Right cardiac atrium (tissue), 5 donors: Measurements from ENCODE around the gene RORC. TPM values are rescaled to one million over a fixed set of nuclear protein-coding genes. Genes with fewer than 3 reads are reported as not detected.

ENCODE experiments used
- ATAC-seq, 2 donors: fragments of 200-7000 bp; cut with Tn5 transposase; one replicate each; pipeline versions ENCODE4 v1.8.0 to v1.9.1; 2020; ENCODE audit warnings: moderate library complexity in 2 of 2, mild to moderate bottlenecking in 1 of 2
- DNase-seq, 3 donors: peaks; one replicate each; pipeline ENCODE4 v3.0.0-alpha.2; 2020
- H3K27ac ChIP-seq: one replicate; pipeline ENCODE4 v1.5.1; 2013; ENCODE audit warnings: mild to moderate bottlenecking, low read length, control low read depth, moderate library complexity
- H3K27me3 ChIP-seq: one replicate; pipeline ENCODE4 v1.6.1; 2013; ENCODE audit not compliant: control insufficient read depth, insufficient read depth
- H3K4me1 ChIP-seq: one replicate; pipeline ENCODE4 v1.6.1; 2013; ENCODE audit warnings: low read length; ENCODE audit not compliant: control insufficient read depth, insufficient read depth
- H3K4me3 ChIP-seq: one replicate; pipeline ENCODE4 v1.5.1; 2013; ENCODE audit warnings: low read length, control low read depth
- H3K9me3 ChIP-seq: one replicate; pipeline ENCODE4 v1.6.1; 2013; ENCODE audit warnings: low read length; ENCODE audit not compliant: control insufficient read depth
- WGBS: extraction: QIAGEN DNeasy Blood & Tissue Kit; methylation state at CpG from one replicate; pipeline ENCODE4 v1.1.7; 2013; 5-methylcytosine and 5-hydroxymethylcytosine counted together
- intact Hi-C, 4 donors: fragments of 100-400 bp; cut with DNase I; formaldehyde crosslinking; loops; one replicate each; pipeline versions ENCODE4 v1.11.0 to v1.14.0; 2022 to 2023
- polyA plus RNA-seq: library from polyadenylated mRNA; stranded (reverse); fragments of 200-250 nt; gene quantifications from one replicate; pipeline ENCODE4 v1.2.3, GENCODE V29; 2013
- total RNA-seq, 4 donors: library from RNA; stranded (reverse); fragmentation: NEBNext Ultra II Directional; extraction: Animal tissue kit (Norgen Biotek cat#: 25700); gene quantifications; one replicate each; pipeline ENCODE4 v1.2.1, GENCODE V29; 2021
- donor health status: healthy with polysubstance abuse.
- donor health status: DM: no; HTN: yes; CAD: no.
- donor health status: DM: no; HTN: no; CAD: no.
- donor health status: DM: no; HTN: yes; CAD: no; lungs with severe emphysema.
- donor health status: DM: yes; HTN: yes; CAD: no.

The RORC gene
- total and polyA plus RNA-seq, 5 donors = 1.3 to 8.2 (median 3.3) TPM

- ATAC-seq (no peak), DNase-seq (no peak)
- H3K27ac ChIP-seq = no peak overlapping the region
- 87% methylated on average over 8 of the region's 8 CpGs for WGBS
- no peaks in the 10 kb centered on the region for H3K4me1 ChIP-seq
- H3K27me3 ChIP-seq = no peaks in the 10 kb centered on the region
- H3K4me3 ChIP-seq = no peak overlapping the region
- H3K9me3 ChIP-seq = no peaks in the 10 kb centered on the region
- intact Hi-C loops = no loop called here
Observed at GRCh38 chr1:151814971-151815545, 16.5 kb downstream of the RORC start.

- no peak for ATAC-seq
- whole genome bisulfite sequencing = 76% methylated on average over 15 of the region's 15 CpGs
- no peak overlapping the region for H3K27ac ChIP-seq
- no peak for DNase-seq
- intact Hi-C loops = no loop called here
- no peak overlapping the region for H3K4me3 ChIP-seq
- no peaks in the 10 kb centered on the region for H3K9me3 ChIP-seq
- H3K4me1 ChIP-seq = no peaks in the 10 kb centered on the region
- no peaks in the 10 kb centered on the region for H3K27me3 ChIP-seq
Observed at GRCh38 chr1:151814426-151814825, 17.2 kb downstream of the RORC start.

GRCh38 chr1:151813271-151813977, 18.2 kb downstream of the RORC start:
- intact Hi-C loops = no loop called here
- no peaks in the 10 kb centered on the region for H3K27me3 ChIP-seq
- DNase-seq (no peak), ATAC-seq (no peak)
- no peak overlapping the region for H3K4me3 ChIP-seq
- no peaks in the 10 kb centered on the region for H3K9me3 ChIP-seq
- 79% methylated on average over 12 of the region's 12 CpGs for WGBS
- H3K27ac ChIP-seq = no peak overlapping the region
- H3K4me1 ChIP-seq = no peaks in the 10 kb centered on the region

- ATAC-seq = no peak
- 78% methylated on average over 9 of the region's 9 CpGs for WGBS
- H3K9me3 ChIP-seq = no peaks in the 10 kb centered on the region
- H3K27me3 ChIP-seq = no peaks in the 10 kb centered on the region
- H3K4me3 ChIP-seq = no peak overlapping the region
- no peak for DNase-seq
- no peaks in the 10 kb centered on the region for H3K4me1 ChIP-seq
- intact Hi-C loops = no loop called here
- no peak overlapping the region for H3K27ac ChIP-seq
Observed at GRCh38 chr1:151811181-151811580, 20.4 kb downstream of the RORC start.

- Histone ChIP-seq H3K27me3 (no peaks in the 10 kb centered on the region), H3K9me3 (no peaks in the 10 kb centered on the region), H3K27ac (no peak overlapping the region), H3K4me1 (no peaks in the 10 kb centered on the region), H3K4me3 (no peak overlapping the region)
- ATAC-seq (no peak), DNase-seq (no peak)
- intact Hi-C loops = no loop called here
- 100% methylated on average over 1 of the region's 1 CpG for WGBS
Observed at GRCh38 chr1:151809985-151810556, 21.5 kb downstream of the RORC start.

- DNase-seq (no peak), ATAC-seq (peak; percentile 34 to 51)
- 63% methylated on average over 8 of the region's 8 CpGs for WGBS
- Histone ChIP-seq H3K27me3 (no peaks in the 10 kb centered on the region), H3K4me1 (no peaks in the 10 kb centered on the region), H3K9me3 (no peaks in the 10 kb centered on the region), H3K27ac (no peak overlapping the region), H3K4me3 (no peak overlapping the region)
- intact Hi-C loops = no loop called here
Observed at GRCh38 chr1:151809290-151809984, 22.2 kb downstream of the RORC start.

GRCh38 chr1:151807766-151808165, 23.8 kb downstream of the RORC start:
- H3K27ac ChIP-seq = no peak overlapping the region
- H3K4me3 ChIP-seq = no peak overlapping the region
- H3K4me1 ChIP-seq = no peaks in the 10 kb centered on the region
- DNase-seq = no peak
- no peaks in the 10 kb centered on the region for H3K27me3 ChIP-seq
- WGBS = 51% methylated on average over 1 of the region's 1 CpG
- ATAC-seq = no peak
- H3K9me3 ChIP-seq = no peaks in the 10 kb centered on the region
- intact Hi-C loops = no loop called here

GRCh38 chr1:151807131-151807530, 24.5 kb downstream of the RORC start:
- ATAC-seq = no peak
- DNase-seq = no peak
- intact Hi-C loops = no loop called here
- WGBS = 75% methylated on average over 5 of the region's 5 CpGs
- H3K27ac ChIP-seq = no peak overlapping the region
- no peaks in the 10 kb centered on the region for H3K27me3 ChIP-seq
- no peaks in the 10 kb centered on the region for H3K9me3 ChIP-seq
- H3K4me1 ChIP-seq = no peaks in the 10 kb centered on the region
- no peak overlapping the region for H3K4me3 ChIP-seq

- Histone ChIP-seq H3K4me3 (no peak overlapping the region), H3K9me3 (no peaks in the 10 kb centered on the region), H3K27me3 (no peaks in the 10 kb centered on the region), H3K27ac (no peak overlapping the region), H3K4me1 (no peaks in the 10 kb centered on the region)
- WGBS = 83% methylated on average over 7 of the region's 7 CpGs
- no peak for ATAC-seq
- no peak for DNase-seq
- intact Hi-C loops = no loop called here
Observed at GRCh38 chr1:151806170-151806569, 25.4 kb downstream of the RORC start.

GRCh38 chr1:151805066-151805820, 26.4 kb downstream of the RORC start, which contains the start of gene LINGO4:
TSS of gene LINGO4 (minus strand) at chr1:151805419. CDS start at chr1:151802704, 2,715 bp downstream.
- intact Hi-C loops = no loop called here
- H3K9me3 ChIP-seq = no peaks in the 10 kb centered on the region

More at GRCh38 chr1:151805066-151805820, 26.4 kb downstream of the RORC start, which contains the start of gene LINGO4:
- Histone ChIP-seq H3K4me1 (no peaks in the 10 kb centered on the region), H3K27ac (no peak within 1 kb of the TSS), H3K4me3 (no peak within 1 kb of the TSS), H3K27me3 (no peaks in the 10 kb centered on the region)
- DNase-seq (no peak), ATAC-seq (no peak)
- WGBS = 56% methylated on average over 12 of the region's 12 CpGs
